Keratinocyte (primary cell): ENCODE results near the gene ZP2. TPM values are rescaled to one million over a fixed set of nuclear protein-coding genes. Genes with fewer than 3 reads are reported as not detected.

Experiments
- DNase-seq: peaks from one replicate; pipeline ENCODE4 v3.0.0-alpha.2; 2011; ENCODE audit warnings: low read depth, missing footprints, low spot score
- FAIRE-seq: peaks from 2 replicates; lab custom pipeline; 2011; peaks lifted over from hg19 to GRCh38; lab: Jason Lieb, UNC
- H2AFZ ChIP-seq: 2 replicates; pipeline ENCODE4 v1.6.0; 2012; ENCODE audit warnings: low read length, control low read depth, inconsistent platforms; ENCODE audit not compliant: control insufficient read depth
- H3K27ac ChIP-seq: 2 replicates; pipeline ENCODE4 v1.5.1; 2011; ENCODE audit warnings: low read length; ENCODE audit not compliant: control insufficient read depth, insufficient read depth
- H3K27me3 ChIP-seq: 3 replicates; pipeline ENCODE4 v1.6.0; 2011; ENCODE audit warnings: low read length; ENCODE audit not compliant: control insufficient read depth, insufficient read depth; ENCODE audit errors: extremely low read depth
- H3K36me3 ChIP-seq, 2 experiments: 2 replicates in 1 of 2; 3 replicates in 1 of 2; pipeline ENCODE4 v1.5.1; 2011; ENCODE audit warnings: low read length in 2 of 2, mild to moderate bottlenecking in 1 of 2; ENCODE audit not compliant: control insufficient read depth in 2 of 2, insufficient read depth in 2 of 2; ENCODE audit errors: extremely low read depth in 1 of 2
- H3K4me1 ChIP-seq: 3 replicates; pipeline ENCODE4 v1.5.1; 2011; ENCODE audit warnings: low read length; ENCODE audit not compliant: control insufficient read depth, insufficient read depth; ENCODE audit errors: extremely low read depth
- H3K4me2 ChIP-seq: 3 replicates; pipeline ENCODE4 v1.6.0; 2011; ENCODE audit warnings: low read depth, low read length; ENCODE audit not compliant: control insufficient read depth, insufficient read depth; ENCODE audit errors: extremely low read depth
- H3K4me3 ChIP-seq, 3 experiments: fragments of 200-600 bp in 1 of 3; sonication (generic) in 1 of 3; 2 replicates in 2 of 3; 3 replicates in 1 of 3; pipeline ENCODE4 v1.5.1; 2011 to 2016; ENCODE audit warnings: low read length in 3 of 3, mild to moderate bottlenecking in 3 of 3, control low read depth in 2 of 3, inconsistent platforms in 1 of 3, low read depth in 1 of 3, mixed read lengths in 1 of 3, mixed run types in 1 of 3, moderate library complexity in 1 of 3; ENCODE audit not compliant: control insufficient read depth in 2 of 3, insufficient read depth in 2 of 3; ENCODE audit errors: extremely low read depth in 1 of 3
- H3K79me2 ChIP-seq: 2 replicates; pipeline ENCODE4 v1.6.0; 2012; ENCODE audit warnings: low read length; ENCODE audit not compliant: control insufficient read depth, insufficient read depth
- H3K9ac ChIP-seq: 3 replicates; pipeline ENCODE4 v1.6.0; 2011; ENCODE audit warnings: low read length; ENCODE audit not compliant: control insufficient read depth, insufficient read depth; ENCODE audit errors: extremely low read depth
- H3K9me1 ChIP-seq: 3 replicates; pipeline ENCODE4 v1.6.0; 2011; ENCODE audit warnings: low read length; ENCODE audit not compliant: control insufficient read depth, insufficient read depth; ENCODE audit errors: extremely low read depth
- H3K9me3 ChIP-seq: 2 replicates; pipeline ENCODE4 v1.5.1; 2012; ENCODE audit warnings: low read depth, low read length; ENCODE audit not compliant: control insufficient read depth
- H4K20me1 ChIP-seq: 3 replicates; pipeline ENCODE4 v1.6.0; 2011; ENCODE audit warnings: low read length; ENCODE audit not compliant: control insufficient read depth, insufficient read depth; ENCODE audit errors: extremely low read depth
- EZH2 ChIP-seq: IDR thresholded peaks from one replicate; pipeline ENCODE4 v1.6.1; 2012; ENCODE audit warnings: inconsistent platforms, mild to moderate bottlenecking, low read length, moderate library complexity
- dilution Hi-C: fragments of 300-500 bp; cut with MboI; formaldehyde crosslinking; loops from one replicate; pipeline ENCODE4 v1.7.0; 2020; ENCODE audit warnings: low sequenced_read_pairs; ENCODE audit not compliant: extremely low pct_ligation_motif_present
- polyA plus RNA-seq, 5 experiments: library from polyadenylated mRNA; depleted of rRNA in 3 of 5; stranded (reverse) in 3 of 5; stranded (forward) in 1 of 5; unstranded in 1 of 5; fragments of >200 nt; gene quantifications; 1 replicate in 1 of 5; 2 replicates in 3 of 5; 3 replicates in 1 of 5; pipeline versions ENCODE4 v1.2.1 to v1.2.3, GENCODE V29; 2011 to 2012; ENCODE audit warnings: missing spikeins in 2 of 5, low read depth in 1 of 5, low replicate concordance in 1 of 5
- TF ChIP-seq, protein P1 (sequence below), 3 experiments: IDR thresholded peaks in 1 of 3; conservative IDR thresholded peaks in 1 of 3; optimal IDR thresholded peaks in 1 of 3; 2 replicates in 2 of 3; 3 replicates in 1 of 3; pipeline versions ENCODE3 to v1.5.1; 2011; ENCODE audit warnings: low read length in 3 of 3, mild to moderate bottlenecking in 3 of 3, moderate library complexity in 2 of 3, control low read depth in 1 of 3, inconsistent platforms in 1 of 3; ENCODE audit not compliant: insufficient read depth in 2 of 3; ENCODE audit errors: extremely low read depth in 1 of 3

The ZP2 gene
- polyA plus RNA-seq, 1 donor (not counting 4 experiments of a cell fraction or from before 2014, with no cell fraction given) = not detected

DNA sequence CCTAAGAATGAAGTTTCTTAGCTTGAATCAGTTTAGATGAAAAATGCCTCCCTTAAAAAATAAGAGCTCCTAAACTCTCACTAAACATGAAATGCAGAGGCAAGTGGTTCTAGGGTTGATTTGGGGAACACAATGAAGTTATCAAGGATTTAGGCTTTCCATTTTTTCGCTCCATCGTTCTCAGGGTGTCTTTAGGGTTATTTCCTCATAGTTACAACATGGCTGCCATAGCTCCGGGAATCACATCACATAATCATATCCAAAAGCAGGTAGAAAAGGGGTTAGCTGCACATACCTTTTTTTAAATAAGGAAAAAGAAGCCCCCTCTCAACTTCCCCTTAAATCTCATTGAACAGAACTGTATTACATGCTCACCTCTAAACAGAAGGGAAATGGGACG, 21.4 kb downstream of the ZP2 start:
- DNase-seq (no peak), FAIRE-seq (no peak)
- Histone ChIP-seq H3K9me1 (no peaks in the 10 kb centered on the region), H3K4me2 (no peak overlapping the region), H3K9me3 (no peaks in the 10 kb centered on the region), H3K4me3 (no peak overlapping the region), H4K20me1 (no peaks in the 10 kb centered on the region), H2AFZ (no peak overlapping the region), H3K4me1 (peaks cover 10% of the 10 kb centered on the region), H3K9ac (no peak overlapping the region), H3K79me2 (no peaks in the 10 kb centered on the region), H3K27ac (no peak overlapping the region), H3K27me3 (no peaks in the 10 kb centered on the region), H3K36me3 (no peaks in the 10 kb centered on the region)
- TF ChIP-seq, protein P1, sequence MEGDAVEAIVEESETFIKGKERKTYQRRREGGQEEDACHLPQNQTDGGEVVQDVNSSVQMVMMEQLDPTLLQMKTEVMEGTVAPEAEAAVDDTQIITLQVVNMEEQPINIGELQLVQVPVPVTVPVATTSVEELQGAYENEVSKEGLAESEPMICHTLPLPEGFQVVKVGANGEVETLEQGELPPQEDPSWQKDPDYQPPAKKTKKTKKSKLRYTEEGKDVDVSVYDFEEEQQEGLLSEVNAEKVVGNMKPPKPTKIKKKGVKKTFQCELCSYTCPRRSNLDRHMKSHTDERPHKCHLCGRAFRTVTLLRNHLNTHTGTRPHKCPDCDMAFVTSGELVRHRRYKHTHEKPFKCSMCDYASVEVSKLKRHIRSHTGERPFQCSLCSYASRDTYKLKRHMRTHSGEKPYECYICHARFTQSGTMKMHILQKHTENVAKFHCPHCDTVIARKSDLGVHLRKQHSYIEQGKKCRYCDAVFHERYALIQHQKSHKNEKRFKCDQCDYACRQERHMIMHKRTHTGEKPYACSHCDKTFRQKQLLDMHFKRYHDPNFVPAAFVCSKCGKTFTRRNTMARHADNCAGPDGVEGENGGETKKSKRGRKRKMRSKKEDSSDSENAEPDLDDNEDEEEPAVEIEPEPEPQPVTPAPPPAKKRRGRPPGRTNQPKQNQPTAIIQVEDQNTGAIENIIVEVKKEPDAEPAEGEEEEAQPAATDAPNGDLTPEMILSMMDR (optimal IDR thresholded peaks at IDR 0.05 in 1 of 3, IDR thresholded peaks at IDR 0.05 in 1 of 3, conservative IDR thresholded peaks at IDR 0.05 in 1 of 3; ENCODE audit: extremely low read depth in 1 of 3, insufficient read depth in 2 of 3, low read length in 3 of 3) = no peak
- TF ChIP-seq EZH2 = no peak
- dilution Hi-C loops = no loop called here

GRCh38 chr16:21189311-21189710, 22.1 kb downstream of the ZP2 start:
- no peaks in the 10 kb centered on the region for H4K20me1 ChIP-seq
- H3K79me2 ChIP-seq = no peaks in the 10 kb centered on the region
- H3K9me3 ChIP-seq = no peaks in the 10 kb centered on the region
- H3K9ac ChIP-seq = no peak overlapping the region
- DNase-seq = no peak
- H3K27ac ChIP-seq = no peak overlapping the region
- no peak for TF ChIP-seq EZH2
- TF ChIP-seq, protein P1 (optimal IDR thresholded peaks at IDR 0.05 in 1 of 3, IDR thresholded peaks at IDR 0.05 in 1 of 3, conservative IDR thresholded peaks at IDR 0.05 in 1 of 3; ENCODE audit: extremely low read depth in 1 of 3, insufficient read depth in 2 of 3, low read length in 3 of 3) = no peak
- H3K4me3 ChIP-seq = no peak overlapping the region
- H3K9me1 ChIP-seq = no peaks in the 10 kb centered on the region
- H2AFZ ChIP-seq = no peak overlapping the region
- H3K4me1 ChIP-seq = peaks cover 10% of the 10 kb centered on the region
- FAIRE-seq = no peak
- dilution Hi-C loops = no loop called here
- no peaks in the 10 kb centered on the region for H3K36me3 ChIP-seq
- H3K4me2 ChIP-seq = no peak overlapping the region
- no peaks in the 10 kb centered on the region for H3K27me3 ChIP-seq
